NB4 (cell line): ENCODE results near the gene GOLGA7B.

Experiments
- MAX ChIP-seq: IDR thresholded peaks from 2 replicates; pipeline ENCODE4 v1.6.1; 2011; ENCODE audit warnings: low read depth, low read length
- MYC ChIP-seq: IDR thresholded peaks from 2 replicates; pipeline ENCODE4 v1.6.1; 2011; ENCODE audit warnings: low read depth, low read length
- TF ChIP-seq, protein P1 (sequence below): IDR thresholded peaks from one replicate; pipeline ENCODE4 v1.5.1; 2012; ENCODE audit warnings: low read depth, low read length

- TF ChIP-seq, protein P1, sequence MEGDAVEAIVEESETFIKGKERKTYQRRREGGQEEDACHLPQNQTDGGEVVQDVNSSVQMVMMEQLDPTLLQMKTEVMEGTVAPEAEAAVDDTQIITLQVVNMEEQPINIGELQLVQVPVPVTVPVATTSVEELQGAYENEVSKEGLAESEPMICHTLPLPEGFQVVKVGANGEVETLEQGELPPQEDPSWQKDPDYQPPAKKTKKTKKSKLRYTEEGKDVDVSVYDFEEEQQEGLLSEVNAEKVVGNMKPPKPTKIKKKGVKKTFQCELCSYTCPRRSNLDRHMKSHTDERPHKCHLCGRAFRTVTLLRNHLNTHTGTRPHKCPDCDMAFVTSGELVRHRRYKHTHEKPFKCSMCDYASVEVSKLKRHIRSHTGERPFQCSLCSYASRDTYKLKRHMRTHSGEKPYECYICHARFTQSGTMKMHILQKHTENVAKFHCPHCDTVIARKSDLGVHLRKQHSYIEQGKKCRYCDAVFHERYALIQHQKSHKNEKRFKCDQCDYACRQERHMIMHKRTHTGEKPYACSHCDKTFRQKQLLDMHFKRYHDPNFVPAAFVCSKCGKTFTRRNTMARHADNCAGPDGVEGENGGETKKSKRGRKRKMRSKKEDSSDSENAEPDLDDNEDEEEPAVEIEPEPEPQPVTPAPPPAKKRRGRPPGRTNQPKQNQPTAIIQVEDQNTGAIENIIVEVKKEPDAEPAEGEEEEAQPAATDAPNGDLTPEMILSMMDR, result no peak
- TF ChIP-seq MAX (no peak), MYC (no peak)
These were observed 11.6 kb downstream of the GOLGA7B start for GRCh38 chr10:97861097-97861750.
